ENCODE data around the gene PTPN1. TPM values are rescaled to one million over a fixed set of nuclear protein-coding genes. Genes with fewer than 3 reads are reported as not detected.

The PTPN1 gene
- total and polyA plus RNA-seq, 12 donors: 15.5 to 45.3 (median 29.4) TPM

DNA sequence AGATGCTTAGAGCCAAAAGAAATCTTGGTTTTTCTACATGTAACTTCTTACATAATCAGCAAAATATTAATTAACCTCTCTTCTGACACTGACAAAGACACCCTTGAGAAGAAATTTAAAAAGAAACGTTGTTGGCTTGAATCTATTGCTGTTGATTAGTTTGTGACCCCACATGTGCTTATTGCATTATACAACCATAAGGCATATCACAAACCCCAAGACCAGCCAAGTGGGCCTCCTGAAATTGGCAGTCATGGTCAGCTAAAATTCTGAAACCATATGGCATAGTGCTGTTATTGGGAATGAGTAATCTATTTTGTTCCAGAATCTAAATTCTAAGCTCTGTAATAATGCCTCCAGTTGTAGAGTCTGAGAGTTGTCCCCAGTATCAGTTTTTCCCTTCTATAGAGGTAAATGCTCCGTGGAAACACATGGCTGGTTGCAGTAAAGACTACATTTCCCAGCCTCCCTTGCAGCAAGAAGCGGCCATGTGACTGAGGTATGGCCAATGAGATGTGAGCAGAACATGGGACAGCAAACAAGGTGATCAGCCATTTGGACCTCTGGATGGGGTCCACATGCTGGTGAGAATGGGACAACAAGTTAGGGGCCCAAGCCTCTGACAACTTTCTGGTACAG lies 42.3 kb upstream of the PTPN1 start:
- no peaks in the 10 kb centered on the region for H3K9me3 ChIP-seq
- DNase-seq: no peak
- peak in 5 of 8 donors; percentile 40 to 64 (median 43) for ATAC-seq
- intact Hi-C loops (cut with DNase I): loop anchor here in 6 of 10 donors (2.0 to 10.0 kb wide), 7 partner anchors 109 to 353 kb away; partner anchors contain the start of gene UBE2V1 (in 1 of the 6)
- H3K36me3 ChIP-seq: no peaks in the 10 kb centered on the region
- TF ChIP-seq, protein P1, sequence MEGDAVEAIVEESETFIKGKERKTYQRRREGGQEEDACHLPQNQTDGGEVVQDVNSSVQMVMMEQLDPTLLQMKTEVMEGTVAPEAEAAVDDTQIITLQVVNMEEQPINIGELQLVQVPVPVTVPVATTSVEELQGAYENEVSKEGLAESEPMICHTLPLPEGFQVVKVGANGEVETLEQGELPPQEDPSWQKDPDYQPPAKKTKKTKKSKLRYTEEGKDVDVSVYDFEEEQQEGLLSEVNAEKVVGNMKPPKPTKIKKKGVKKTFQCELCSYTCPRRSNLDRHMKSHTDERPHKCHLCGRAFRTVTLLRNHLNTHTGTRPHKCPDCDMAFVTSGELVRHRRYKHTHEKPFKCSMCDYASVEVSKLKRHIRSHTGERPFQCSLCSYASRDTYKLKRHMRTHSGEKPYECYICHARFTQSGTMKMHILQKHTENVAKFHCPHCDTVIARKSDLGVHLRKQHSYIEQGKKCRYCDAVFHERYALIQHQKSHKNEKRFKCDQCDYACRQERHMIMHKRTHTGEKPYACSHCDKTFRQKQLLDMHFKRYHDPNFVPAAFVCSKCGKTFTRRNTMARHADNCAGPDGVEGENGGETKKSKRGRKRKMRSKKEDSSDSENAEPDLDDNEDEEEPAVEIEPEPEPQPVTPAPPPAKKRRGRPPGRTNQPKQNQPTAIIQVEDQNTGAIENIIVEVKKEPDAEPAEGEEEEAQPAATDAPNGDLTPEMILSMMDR (IDR thresholded peaks at IDR 0.05): no peak
- no peak overlapping the region for H3K27ac ChIP-seq
- peaks cover 0 to 52% (median 11%) of the 10 kb centered on the region in 9 donors for H3K4me1 ChIP-seq
- H3K4me3 ChIP-seq: no peak overlapping the region
- WGBS, 2 donors: 72 to 78% methylated on average over 3 of the region's 3 CpGs
- H3K27me3 ChIP-seq: no peaks in the 10 kb centered on the region

DNA sequence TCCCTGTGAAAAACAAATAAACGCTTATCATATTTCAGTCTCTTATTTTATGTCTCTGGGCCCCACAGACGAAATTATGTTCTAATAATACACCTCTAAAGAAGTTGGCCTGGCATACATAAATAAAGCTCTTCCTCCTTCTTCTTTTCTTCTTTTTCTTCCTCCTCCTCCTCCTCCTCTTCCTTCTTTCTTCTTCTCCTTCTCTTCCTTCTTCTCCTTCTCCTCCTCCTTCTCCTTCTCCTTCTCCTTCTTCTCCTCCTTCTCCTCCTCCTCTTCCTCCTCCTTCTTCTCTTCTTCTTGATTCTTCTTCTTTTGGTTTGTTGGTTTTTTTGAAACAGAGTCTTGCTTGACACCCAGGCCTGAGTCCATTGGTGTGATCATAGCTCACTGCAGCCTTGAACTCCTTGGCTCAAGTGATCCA lies 41.8 kb upstream of the PTPN1 start:
- no peak for DNase-seq
- H3K9me3 ChIP-seq: no peaks in the 10 kb centered on the region
- ATAC-seq: no peak
- H3K4me1 ChIP-seq: peaks cover 0 to 57% (median 11%) of the 10 kb centered on the region in 9 donors
- H3K36me3 ChIP-seq: no peaks in the 10 kb centered on the region
- H3K27me3 ChIP-seq: no peaks in the 10 kb centered on the region
- intact Hi-C loops (cut with DNase I): loop anchor here in 6 of 10 donors (5.0 to 10.0 kb wide), 6 partner anchors 109 to 354 kb away; partner anchors contain the start of gene UBE2V1 (in 1 of the 6)
- TF ChIP-seq, protein P1 (IDR thresholded peaks at IDR 0.05): no peak
- no peak overlapping the region for H3K4me3 ChIP-seq
- no peak overlapping the region for H3K27ac ChIP-seq
- WGBS, 2 donors: 70 to 76% methylated on average over 2 of the region's 2 CpGs

DNA sequence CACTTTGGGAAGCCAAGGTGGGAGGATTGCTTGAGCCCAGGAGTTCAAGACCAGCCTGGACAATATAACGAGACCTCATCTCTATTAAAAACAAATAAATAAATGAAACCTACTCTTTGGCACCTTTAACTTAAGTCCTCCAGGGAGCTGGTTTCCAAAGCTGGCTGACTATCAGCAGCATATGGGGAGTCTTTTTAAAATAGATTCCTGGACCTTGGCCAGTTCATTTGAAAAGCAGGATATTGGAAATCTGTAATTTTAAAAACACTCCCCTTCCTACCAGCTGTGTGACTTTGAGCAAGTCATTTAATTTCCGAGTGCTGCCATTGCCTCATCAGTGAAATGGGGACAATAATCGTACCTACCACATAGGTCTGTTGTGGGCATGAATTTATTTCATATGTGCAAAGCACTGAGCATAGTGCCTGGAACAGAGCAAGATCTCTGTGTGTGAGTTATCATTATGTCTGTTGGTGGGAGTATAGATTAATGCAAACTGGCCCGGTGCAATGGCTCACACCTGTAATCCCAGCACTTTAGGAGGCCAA lies 40.9 kb upstream of the PTPN1 start:
- no peak for ATAC-seq
- Histone ChIP-seq H3K4me1 (peaks cover 0 to 57% (median 9%) of the 10 kb centered on the region in 9 donors), H3K27ac (no peak overlapping the region), H3K36me3 (no peaks in the 10 kb centered on the region), H3K4me3 (no peak overlapping the region), H3K9me3 (no peaks in the 10 kb centered on the region), H3K27me3 (no peaks in the 10 kb centered on the region)
- intact Hi-C loops (cut with DNase I): loop anchor here in 6 of 10 donors (5.0 to 10.0 kb wide), 6 partner anchors 108 to 354 kb away; partner anchors contain the start of gene UBE2V1 (in 1 of the 6)
- no peak for DNase-seq
- TF ChIP-seq, protein P1 (IDR thresholded peaks at IDR 0.05): no peak
- WGBS, 2 donors: 78 to 91% methylated on average over 4 of the region's 4 CpGs

DNA sequence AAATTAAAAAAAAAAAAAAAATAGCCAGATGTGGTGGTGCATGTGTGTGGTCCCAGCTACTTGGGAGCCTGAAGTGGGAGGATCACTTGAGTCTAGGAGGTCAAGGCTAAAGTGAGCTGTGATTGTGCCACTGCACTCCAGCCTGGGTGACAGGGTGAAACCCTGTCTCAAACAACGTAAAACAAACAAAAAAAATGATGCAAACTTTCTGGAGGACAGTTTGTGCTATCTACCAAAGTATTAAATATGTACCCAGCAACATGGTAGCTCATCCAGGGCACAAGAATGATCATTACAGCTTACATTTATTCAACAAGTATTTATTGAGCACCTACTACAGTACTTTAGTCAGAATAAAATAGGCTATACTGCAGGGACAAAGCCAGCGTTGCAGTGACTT lies 40.4 kb upstream of the PTPN1 start:
- no peak overlapping the region for H3K4me3 ChIP-seq
- no peaks in the 10 kb centered on the region for H3K27me3 ChIP-seq
- intact Hi-C loops (cut with DNase I): loop anchor here in 6 of 10 donors (5.0 to 10.0 kb wide), 6 partner anchors 108 to 355 kb away; partner anchors contain the start of gene UBE2V1 (in 1 of the 6)
- DNase-seq (no peak), ATAC-seq (no peak)
- H3K36me3 ChIP-seq: no peaks in the 10 kb centered on the region
- no peaks in the 10 kb centered on the region for H3K9me3 ChIP-seq
- peaks cover 0 to 58% (median 9%) of the 10 kb centered on the region in 9 donors for H3K4me1 ChIP-seq
- no peak overlapping the region for H3K27ac ChIP-seq
- TF ChIP-seq, protein P1 (IDR thresholded peaks at IDR 0.05): no peak
- 90 to 97% methylated on average over 2 of the region's 2 CpGs for WGBS, 2 donors
